ENCODE results near the gene LRRC3B. TPM values are rescaled to one million over a fixed set of nuclear protein-coding genes. Genes with fewer than 3 reads are reported as not detected.

LRRC3B gene
- total RNA-seq, 1 donor from 2014 or later = 0.30 TPM

DNA sequence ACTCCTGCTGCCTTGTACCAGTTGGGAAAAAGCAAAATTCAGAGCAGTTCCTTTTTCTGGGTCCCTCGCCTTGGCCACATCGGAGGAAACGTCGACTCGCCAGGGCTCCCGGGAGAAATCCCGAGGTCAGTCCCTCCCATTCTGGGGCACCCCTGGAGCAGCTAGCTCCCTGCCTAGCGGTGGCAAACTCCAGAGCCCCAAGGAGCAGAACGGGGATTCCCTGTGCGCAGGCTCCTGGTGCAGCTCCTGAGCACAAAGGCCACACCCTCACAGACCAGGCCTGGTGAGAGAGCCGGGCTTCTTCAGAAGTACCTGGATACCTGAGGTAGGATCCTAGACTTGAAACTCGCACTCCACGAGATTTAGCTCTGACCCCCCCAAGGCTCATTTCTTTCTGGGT lies 2.6 kb downstream of the LRRC3B start:
- H3K9me3 ChIP-seq = no peaks in the 10 kb centered on the region
- intact Hi-C loops (cut with DNase I) = no loop called here
- H3K4me1 ChIP-seq = peaks cover 18% of the 10 kb centered on the region
- DNase-seq (no peak), ATAC-seq (no peak)
- H3K4me3 ChIP-seq = no peak overlapping the region
- TF ChIP-seq, protein P1, sequence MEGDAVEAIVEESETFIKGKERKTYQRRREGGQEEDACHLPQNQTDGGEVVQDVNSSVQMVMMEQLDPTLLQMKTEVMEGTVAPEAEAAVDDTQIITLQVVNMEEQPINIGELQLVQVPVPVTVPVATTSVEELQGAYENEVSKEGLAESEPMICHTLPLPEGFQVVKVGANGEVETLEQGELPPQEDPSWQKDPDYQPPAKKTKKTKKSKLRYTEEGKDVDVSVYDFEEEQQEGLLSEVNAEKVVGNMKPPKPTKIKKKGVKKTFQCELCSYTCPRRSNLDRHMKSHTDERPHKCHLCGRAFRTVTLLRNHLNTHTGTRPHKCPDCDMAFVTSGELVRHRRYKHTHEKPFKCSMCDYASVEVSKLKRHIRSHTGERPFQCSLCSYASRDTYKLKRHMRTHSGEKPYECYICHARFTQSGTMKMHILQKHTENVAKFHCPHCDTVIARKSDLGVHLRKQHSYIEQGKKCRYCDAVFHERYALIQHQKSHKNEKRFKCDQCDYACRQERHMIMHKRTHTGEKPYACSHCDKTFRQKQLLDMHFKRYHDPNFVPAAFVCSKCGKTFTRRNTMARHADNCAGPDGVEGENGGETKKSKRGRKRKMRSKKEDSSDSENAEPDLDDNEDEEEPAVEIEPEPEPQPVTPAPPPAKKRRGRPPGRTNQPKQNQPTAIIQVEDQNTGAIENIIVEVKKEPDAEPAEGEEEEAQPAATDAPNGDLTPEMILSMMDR (IDR thresholded peaks at IDR 0.05) = no peak
- H3K27ac ChIP-seq = no peak overlapping the region
- no peaks in the 10 kb centered on the region for H3K36me3 ChIP-seq
- peaks cover 39% of the 10 kb centered on the region for H3K27me3 ChIP-seq (ENCODE audit: low read depth)

DNA sequence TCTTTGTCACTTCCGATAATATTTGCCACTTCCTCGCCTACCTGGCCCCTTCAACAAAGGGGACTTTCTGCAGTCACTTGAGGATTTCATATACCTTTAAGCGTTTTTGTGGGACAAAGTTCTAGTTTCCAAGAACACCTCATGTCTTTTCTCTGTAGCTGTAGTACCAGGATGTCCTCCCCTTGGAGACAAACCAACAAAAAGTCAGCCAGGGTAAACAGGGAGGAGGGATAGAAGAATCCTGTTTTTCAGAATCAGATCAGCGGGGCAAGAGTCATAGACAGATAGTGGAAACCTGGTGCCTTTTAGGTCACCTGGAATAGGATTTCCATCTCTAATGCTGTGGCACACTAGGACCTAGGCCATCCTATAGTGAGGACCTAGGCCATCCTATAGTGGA lies 4.5 kb downstream of the LRRC3B start:
- DNase-seq (no peak), ATAC-seq (no peak)
- Histone ChIP-seq H3K4me3 (no peak overlapping the region), H3K9me3 (no peaks in the 10 kb centered on the region), H3K27ac (no peak overlapping the region), H3K4me1 (peaks cover 9% of the 10 kb centered on the region), H3K36me3 (no peaks in the 10 kb centered on the region), H3K27me3 (ENCODE audit: low read depth) (peaks cover 32% of the 10 kb centered on the region)
- intact Hi-C loops (cut with DNase I) = no loop called here
- TF ChIP-seq, protein P1 (IDR thresholded peaks at IDR 0.05) = no peak

DNA sequence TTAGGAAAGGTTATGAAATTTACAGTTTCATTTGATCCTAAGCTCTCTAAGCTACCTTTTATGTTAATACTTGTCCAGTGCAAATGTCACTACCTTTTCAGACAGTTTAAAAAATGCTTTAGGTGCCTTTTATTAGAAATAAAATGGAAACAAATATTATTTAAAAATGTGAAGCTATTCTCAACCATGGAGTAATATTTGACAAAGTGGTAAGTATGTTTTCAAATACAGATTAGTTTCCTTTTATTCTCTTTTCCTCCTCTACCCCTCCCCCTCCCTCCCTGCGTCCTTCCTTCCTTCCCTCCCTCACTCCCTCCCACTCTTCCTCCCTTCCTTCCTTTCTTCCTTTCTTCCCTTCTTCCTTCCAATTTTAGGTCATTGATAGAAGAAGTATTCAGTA lies 6.3 kb downstream of the LRRC3B start:
- H3K4me1 ChIP-seq = no peaks in the 10 kb centered on the region
- H3K4me3 ChIP-seq = no peak overlapping the region
- intact Hi-C loops (cut with DNase I) = no loop called here
- DNase-seq = no peak
- no peaks in the 10 kb centered on the region for H3K9me3 ChIP-seq
- peaks cover 14% of the 10 kb centered on the region for H3K27me3 ChIP-seq (ENCODE audit: low read depth)
- TF ChIP-seq, protein P1 (IDR thresholded peaks at IDR 0.05) = no peak
- no peak overlapping the region for H3K27ac ChIP-seq
- no peak for ATAC-seq
- H3K36me3 ChIP-seq = no peaks in the 10 kb centered on the region

DNA sequence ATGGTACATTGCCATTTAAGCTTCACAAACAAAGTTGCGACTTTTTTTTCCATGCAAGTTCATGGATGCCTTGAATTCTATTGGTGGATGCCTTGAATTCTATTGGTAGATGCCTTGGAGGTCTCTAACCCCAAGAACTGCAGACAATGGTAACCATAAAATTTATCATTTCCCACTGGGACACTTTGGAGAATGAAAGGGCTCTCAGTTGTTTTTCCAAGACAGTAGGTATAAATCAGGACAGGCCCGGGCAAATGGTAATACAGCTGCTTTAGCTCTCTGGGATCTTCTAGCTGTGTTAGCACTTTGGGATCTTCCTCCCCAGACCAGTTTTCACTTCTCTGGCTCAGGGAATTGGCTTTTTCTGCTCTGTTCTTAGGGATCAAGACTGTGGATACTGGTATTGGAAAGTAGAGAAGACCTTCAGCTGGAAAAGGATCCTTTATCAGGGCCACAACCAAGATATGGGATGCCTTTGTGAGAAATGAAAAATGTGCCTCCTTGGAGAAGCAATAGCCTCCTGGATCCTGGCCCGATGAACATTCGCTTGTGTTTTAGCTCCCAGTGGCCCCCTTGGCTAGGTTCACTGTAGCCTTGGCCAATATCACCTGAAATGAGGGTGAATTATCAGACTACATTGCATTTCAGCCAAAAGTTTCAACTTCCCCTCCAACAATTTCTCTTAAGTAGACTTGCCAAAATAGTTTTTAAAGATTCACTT lies 8.3 kb downstream of the LRRC3B start:
- DNase-seq (no peak), ATAC-seq (no peak)
- no peaks in the 10 kb centered on the region for H3K36me3 ChIP-seq
- H3K27ac ChIP-seq = no peak overlapping the region
- H3K9me3 ChIP-seq = no peaks in the 10 kb centered on the region
- no peak overlapping the region for H3K4me3 ChIP-seq
- TF ChIP-seq, protein P1 (IDR thresholded peaks at IDR 0.05) = no peak
- no peaks in the 10 kb centered on the region for H3K4me1 ChIP-seq
- no peaks in the 10 kb centered on the region for H3K27me3 ChIP-seq (ENCODE audit: low read depth)
- intact Hi-C loops (cut with DNase I) = no loop called here

DNA sequence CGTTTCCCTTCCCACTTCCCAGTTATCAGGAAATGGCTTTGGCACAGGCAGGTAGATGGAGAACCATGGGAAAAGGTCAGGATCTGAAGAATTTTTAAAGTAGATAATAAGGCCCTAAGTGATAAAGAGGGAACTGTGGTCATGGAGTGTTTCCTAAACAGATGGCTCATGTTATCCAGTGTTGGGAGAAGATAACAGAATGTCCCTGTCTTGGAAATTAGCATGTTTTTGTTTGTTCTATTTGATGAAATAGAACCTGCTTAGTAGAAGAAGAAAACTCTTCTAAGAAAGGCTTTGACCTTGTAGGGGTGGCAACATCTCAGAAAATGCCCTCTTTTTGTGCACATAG lies 8.8 kb downstream of the LRRC3B start:
- Histone ChIP-seq H3K27me3 (ENCODE audit: low read depth) (no peaks in the 10 kb centered on the region), H3K36me3 (no peaks in the 10 kb centered on the region), H3K27ac (no peak overlapping the region), H3K4me3 (no peak overlapping the region), H3K9me3 (no peaks in the 10 kb centered on the region), H3K4me1 (no peaks in the 10 kb centered on the region)
- no peak for ATAC-seq
- no peak for DNase-seq
- intact Hi-C loops (cut with DNase I) = no loop called here
- TF ChIP-seq, protein P1 (IDR thresholded peaks at IDR 0.05) = no peak
